NCI-H187 treated with DMSO at 0.1 percent for 48 hours (cell line): ENCODE data around the gene BLTP2.
"Not testable (repeated sequence)": the region's sequence is repeated elsewhere in the genome, so short reads cannot be mapped to it uniquely, and the experiment has no call there.

Experiments used
- DNase-seq: peaks from one replicate; lab custom pipeline; 2025; lab: John Stamatoyannopoulos, UW

The BLTP2 gene

GRCh38 chr17:28644787-28645575 is at the start of gene BLTP2:
Gene BLTP2 (minus strand): TSS chr17:28645158. CDS start chr17:28645056, 102 bp downstream.
- peak; percentile 78 for DNase-seq

GRCh38 chr17:28693869-28694268 is 48.9 kb upstream of the BLTP2 start:
- no peak for DNase-seq

GRCh38 chr17:28689011-28689410 is 44.1 kb upstream of the BLTP2 start:
- DNase-seq: no peak

GRCh38 chr17:28688481-28688880 is 43.5 kb upstream of the BLTP2 start:
- no peak for DNase-seq

- DNase-seq: no peak
Measured at GRCh38 chr17:28686296-28686695, 41.3 kb upstream of the BLTP2 start.

GRCh38 chr17:28685366-28685765 is 40.4 kb upstream of the BLTP2 start:
- no peak for DNase-seq

GRCh38 chr17:28684963-28685362 is 40.0 kb upstream of the BLTP2 start:
- peak; percentile 91 for DNase-seq

- no peak for DNase-seq
Measured at GRCh38 chr17:28682655-28683054, 37.7 kb upstream of the BLTP2 start.

GRCh38 chr17:28675980-28676379 is 31.0 kb upstream of the BLTP2 start:
- DNase-seq: no peak

GRCh38 chr17:28675490-28675889 is 30.5 kb upstream of the BLTP2 start:
- DNase-seq: no peak

GRCh38 chr17:28669918-28670317 is 25.0 kb upstream of the BLTP2 start:
- no peak for DNase-seq

GRCh38 chr17:28667870-28668269 is 22.9 kb upstream of the BLTP2 start:
- DNase-seq: no peak

- DNase-seq: no peak
Measured at GRCh38 chr17:28665994-28666393, 21.0 kb upstream of the BLTP2 start.

- DNase-seq: no peak
Measured at GRCh38 chr17:28663723-28664122, 18.8 kb upstream of the BLTP2 start.

GRCh38 chr17:28662527-28662829 is 17.5 kb upstream of the BLTP2 start:
- no peak for DNase-seq

- peak; percentile 58 for DNase-seq
Measured at GRCh38 chr17:28661635-28662526, 16.9 kb upstream of the BLTP2 start, which contains the start of the genes SDF2 and SUPT6H. Gene SDF2 (minus strand): TSS chr17:28661906. CDS start chr17:28661876, 30 bp downstream. Gene SUPT6H (plus strand): TSS chr17:28662205. CDS start chr17:28673402, 11,197 bp downstream.

GRCh38 chr17:28659497-28659881 is 14.5 kb upstream of the BLTP2 start:
- DNase-seq: not testable (repeated sequence)

- not testable (repeated sequence) for DNase-seq
Measured at GRCh38 chr17:28658766-28659496, 14.0 kb upstream of the BLTP2 start.

- not testable (repeated sequence) for DNase-seq
Measured at GRCh38 chr17:28658342-28658741, 13.4 kb upstream of the BLTP2 start.

GRCh38 chr17:28657756-28658155 is 12.8 kb upstream of the BLTP2 start:
- no peak for DNase-seq

GRCh38 chr17:28655160-28655559 is 10.2 kb upstream of the BLTP2 start:
- DNase-seq: no peak

GRCh38 chr17:28648698-28649097 is 3.7 kb upstream of the BLTP2 start:
- no peak for DNase-seq
